22Rv1 (cell line): ENCODE results near the gene NPC2.

ENCODE experiments used
- CTCF ChIP-seq: fragments of 450-650 bp; IDR thresholded peaks from 2 replicates; pipeline ENCODE4 v1.5.1; 2017; ENCODE audit warnings: mild to moderate bottlenecking
- ZFX ChIP-seq: fragments of 450-650 bp; IDR thresholded peaks from 2 replicates; pipeline ENCODE4 v1.6.1; 2017; ENCODE audit warnings: antibody characterized with exemption, borderline replicate concordance

DNA sequence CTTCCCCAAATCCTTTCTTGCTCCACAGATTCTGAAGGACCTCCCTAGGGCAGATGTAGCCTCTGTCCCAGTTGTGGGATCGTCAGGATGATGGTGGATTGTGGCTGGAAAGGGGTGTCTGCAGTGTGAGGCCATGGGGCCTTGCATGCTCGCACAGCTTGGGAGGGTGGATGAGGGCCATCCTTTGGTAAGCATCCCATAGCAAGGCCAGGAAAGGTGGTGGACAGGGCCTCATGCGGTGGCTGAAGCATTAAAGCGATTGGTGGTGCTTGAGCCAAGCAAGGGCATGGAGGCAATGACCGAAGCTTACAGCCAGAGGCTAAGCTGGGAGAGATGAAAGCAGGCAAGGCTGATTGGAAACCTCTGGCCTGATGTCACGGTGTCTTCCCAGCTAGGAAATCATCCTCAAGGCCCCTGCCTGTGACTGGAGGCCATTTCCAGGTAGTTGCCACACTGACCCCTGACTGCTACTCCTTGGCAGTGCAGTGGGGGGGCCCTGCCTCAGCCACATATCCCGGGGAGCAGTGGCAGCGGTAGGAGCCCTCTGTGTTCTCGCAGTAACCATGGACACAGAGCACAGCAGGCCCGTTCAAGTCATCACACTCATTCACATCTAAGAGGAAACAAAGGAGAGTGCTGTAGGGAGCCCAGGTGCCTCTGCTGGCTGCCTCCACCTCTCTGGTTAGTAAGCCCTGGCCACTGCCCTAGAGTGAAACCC, 7.5 kb upstream of the NPC2 start:
- no peak for TF ChIP-seq CTCF
- TF ChIP-seq ZFX = no peak
